Tibial nerve (tissue), 4 donors: ENCODE results near the gene ZNF648. TPM values are rescaled to one million over a fixed set of nuclear protein-coding genes. Genes with fewer than 3 reads are reported as not detected.
A peak's percentile ranks its signal among the peaks of the same experiment; 100 is the strongest.
"Not testable (repeated sequence)": the region's sequence is repeated elsewhere in the genome, so short reads cannot be mapped to it uniquely, and the experiment has no call there.

ENCODE experiments used
- DNase-seq, 2 donors: peaks; one replicate each; pipeline ENCODE4 v3.0.0-alpha.2; 2019; ENCODE audit warnings: low spot score in 2 of 2
- H3K27ac ChIP-seq, 4 donors: fragments of 200-600 bp; sonication (generic) in 3 of 4; one replicate each; pipeline ENCODE4 v1.5.1; 2017 to 2019; ENCODE audit warnings: mild to moderate bottlenecking in 1 of 4
- H3K27me3 ChIP-seq, 2 donors: fragments of 200-600 bp; sonication (generic) in 1 of 2; one replicate each; pipeline versions ENCODE4 v1.5.1 to v1.6.0; 2017 to 2019
- H3K36me3 ChIP-seq, 3 donors: fragments of 200-600 bp; sonication (generic); one replicate each; pipeline ENCODE4 v1.5.1; 2018 to 2019
- H3K4me1 ChIP-seq, 4 donors: fragments of 200-600 bp; sonication (generic) in 3 of 4; one replicate each; pipeline ENCODE4 v1.5.1; 2017 to 2019
- H3K4me3 ChIP-seq, 4 donors: fragments of 200-600 bp; sonication (generic) in 3 of 4; one replicate each; pipeline ENCODE4 v1.5.1; 2017 to 2019; ENCODE audit warnings: mild to moderate bottlenecking in 1 of 4, moderate library complexity in 1 of 4
- H3K9me3 ChIP-seq, 4 donors: fragments of 200-600 bp; sonication (generic) in 3 of 4; one replicate each; pipeline ENCODE4 v1.5.1; 2017 to 2019
- CTCF ChIP-seq, 5 experiments: fragments of 200-600 bp in 3 of 5; fragments of 450-650 bp in 2 of 5; sonication (generic) in 3 of 5; IDR thresholded peaks; one replicate each; pipeline ENCODE4 v1.5.1; 2016 to 2019; ENCODE audit warnings: antibody characterized with exemption in 5 of 5, mild to moderate bottlenecking in 3 of 5, moderate library complexity in 2 of 5
- EP300 ChIP-seq, 2 donors: sonication (generic); formaldehyde crosslinking; IDR thresholded peaks; one replicate each; pipeline ENCODE4 v1.6.1; 2017; ENCODE audit warnings: antibody characterized with exemption in 2 of 2, mild to moderate bottlenecking in 1 of 2
- POLR2A ChIP-seq, 2 donors: fragments of 450-650 bp; IDR thresholded peaks; one replicate each; pipeline ENCODE4 v1.6.1; 2017; ENCODE audit warnings: antibody characterized with exemption in 2 of 2, mild to moderate bottlenecking in 2 of 2, moderate library complexity in 2 of 2
- WGBS, 2 donors: methylation state at CpG; one replicate each; pipeline ENCODE4 v1.1.5; 2018; 5-methylcytosine and 5-hydroxymethylcytosine counted together
- total RNA-seq, 4 donors: library from RNA; depleted of rRNA; stranded (reverse); fragments of >200 nt; gene quantifications; one replicate each; pipeline ENCODE4 v1.1.0, GENCODE V29; 2016

ZNF648 gene
- total RNA-seq, 4 donors from 2014 or later: 0.20 to 1.5 (median 1.2) TPM

DNA sequence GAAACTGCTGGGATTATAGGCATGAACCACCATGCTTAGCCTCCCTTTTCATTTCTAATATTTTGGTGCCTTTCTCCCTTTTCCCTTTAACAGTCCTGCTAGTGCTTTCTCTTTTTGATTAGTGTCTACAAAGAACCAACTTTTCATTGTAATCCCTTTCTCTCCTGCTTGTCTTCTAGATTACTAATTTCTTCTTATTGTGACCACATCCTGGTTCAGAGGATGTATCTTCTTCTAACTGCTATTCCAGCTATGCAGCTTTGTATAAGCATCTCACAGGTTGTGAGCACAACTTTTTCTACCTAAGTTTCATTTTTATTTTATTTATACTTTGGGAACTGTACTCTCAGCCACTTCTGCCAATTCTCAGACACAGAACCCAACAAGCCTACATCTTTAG is 14.7 kb downstream of the ZNF648 start:
- TF ChIP-seq POLR2A (IDR thresholded peaks at IDR 0.05) (no peak), CTCF (IDR thresholded peaks at IDR 0.05) (no peak), EP300 (IDR thresholded peaks at IDR 0.05) (no peak)
- H3K9me3 ChIP-seq: peaks cover 0 to 13% (median 0%) of the 10 kb centered on the region in 4 donors
- no peaks in the 10 kb centered on the region for H3K4me1 ChIP-seq
- H3K4me3 ChIP-seq: no peak overlapping the region
- H3K27me3 ChIP-seq: no peaks in the 10 kb centered on the region
- no peak overlapping the region for H3K27ac ChIP-seq
- no peaks in the 10 kb centered on the region for H3K36me3 ChIP-seq
- DNase-seq: no peak

DNA sequence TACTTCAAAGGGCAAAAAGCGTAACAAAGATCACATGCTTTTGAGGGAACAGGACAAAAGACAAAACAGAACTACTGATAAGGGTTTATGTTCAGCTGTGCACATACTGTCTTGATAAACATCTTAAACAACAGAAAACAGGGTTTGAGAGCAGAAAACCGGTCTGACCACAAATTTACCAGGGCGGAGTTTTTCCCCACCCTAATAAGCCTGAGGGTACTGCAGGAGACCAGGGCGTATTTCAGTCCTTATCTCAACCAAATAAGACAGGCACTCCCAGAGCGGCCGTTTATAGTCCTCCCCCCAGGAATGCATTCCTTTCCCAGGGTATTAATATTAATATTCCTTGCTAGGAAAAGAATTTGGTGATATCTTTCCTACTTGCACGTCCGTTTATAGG is 16.0 kb downstream of the ZNF648 start:
- H3K4me3 ChIP-seq, H3K27me3 ChIP-seq, H3K27ac ChIP-seq, H3K4me1 ChIP-seq, DNase-seq, H3K36me3 ChIP-seq: not testable (repeated sequence)
- H3K9me3 ChIP-seq: peaks cover 0 to 13% (median 0%) of the 10 kb centered on the region in 4 donors
- 89 to 90% methylated on average over 8 of the region's 8 CpGs for WGBS, 2 donors

- peak in 1 of 2 donors; percentile 71 for DNase-seq
- Histone ChIP-seq H3K4me3 (no peak overlapping the region), H3K9me3 (peaks cover 0 to 41% (median 0%) of the 10 kb centered on the region in 4 donors), H3K36me3 (no peaks in the 10 kb centered on the region), H3K4me1 (no peaks in the 10 kb centered on the region), H3K27ac (no peak overlapping the region), H3K27me3 (no peaks in the 10 kb centered on the region)
- WGBS, 2 donors: 85 to 86% methylated on average over 3 of the region's 3 CpGs
- peak in 1 of 2 donors; percentile 73 for TF ChIP-seq EP300 (IDR thresholded peaks at IDR 0.05)
- no peak for TF ChIP-seq CTCF (IDR thresholded peaks at IDR 0.05)
Observed at GRCh38 chr1:182041615-182042014, 19.9 kb downstream of the ZNF648 start.

- H3K27me3 ChIP-seq: no peaks in the 10 kb centered on the region
- TF ChIP-seq CTCF (IDR thresholded peaks at IDR 0.05) (no peak), POLR2A (IDR thresholded peaks at IDR 0.05) (no peak), EP300 (IDR thresholded peaks at IDR 0.05) (no peak)
Observed at GRCh38 chr1:182038220-182038619, 23.3 kb downstream of the ZNF648 start.

GRCh38 chr1:182035097-182035770 is 26.3 kb downstream of the ZNF648 start:
- Histone ChIP-seq H3K4me1 (peaks cover 0 to 2% (median 0%) of the 10 kb centered on the region in 4 donors), H3K27ac (no peak overlapping the region), H3K9me3 (peaks cover 0 to 28% (median 0%) of the 10 kb centered on the region in 4 donors), H3K36me3 (no peaks in the 10 kb centered on the region), H3K27me3 (no peaks in the 10 kb centered on the region), H3K4me3 (no peak overlapping the region)
- WGBS, 2 donors: 65 to 66% methylated on average over 7 of the region's 7 CpGs
- TF ChIP-seq EP300 (IDR thresholded peaks at IDR 0.05) (no peak), POLR2A (IDR thresholded peaks at IDR 0.05) (no peak), CTCF (IDR thresholded peaks at IDR 0.05) (no peak)
- DNase-seq: no peak

More at GRCh38 chr1:182038220-182038619, 23.3 kb downstream of the ZNF648 start:
- Histone ChIP-seq H3K9me3 (peaks cover 0 to 28% (median 0%) of the 10 kb centered on the region in 4 donors), H3K4me1 (no peaks in the 10 kb centered on the region), H3K36me3 (no peaks in the 10 kb centered on the region), H3K4me3 (no peak overlapping the region), H3K27ac (no peak overlapping the region)
- no peak for DNase-seq
- 57 to 83% methylated on average over 2 of the region's 2 CpGs for WGBS, 2 donors
